H1 (cell line): ENCODE measurements around the gene PPA1. TPM values are rescaled to one million over a fixed set of nuclear protein-coding genes. Genes with fewer than 3 reads are reported as not detected.

Source experiments
- CTCF ChIA-PET: fragments of 300-600 bp; sonication (Branson Sonifier 250); formaldehyde crosslinking; loops from one replicate; lab custom pipeline; 2021; ENCODE audit not compliant: partially characterized antibody; lab: Charles Lee
- POLR2A ChIA-PET: fragments of 300-600 bp; sonication (Branson Sonifier 250); formaldehyde crosslinking; loops from one replicate; lab custom pipeline; 2021; ENCODE audit warnings: inconsistent platforms; ENCODE audit not compliant: partially characterized antibody; lab: Charles Lee
- DNase-seq, 2 experiments: peaks; one replicate each; pipeline versions ENCODE4 v3.0.0 to v3.0.0-alpha.2; 2010 to 2022; ENCODE audit warnings: low spot score in 2 of 2, low read depth in 1 of 2, mixed read lengths in 1 of 2
- FAIRE-seq: peaks from 2 replicates; lab custom pipeline; 2011; peaks lifted over from hg19 to GRCh38; lab: Jason Lieb, UNC
- H2AFZ ChIP-seq: 2 replicates; pipeline ENCODE4 v1.8.1; 2012; ENCODE audit warnings: low read length, inconsistent platforms
- H2AK5ac ChIP-seq: 2 replicates; pipeline ENCODE4 v1.6.1; 2013; ENCODE audit warnings: low read depth, low read length
- H2BK120ac ChIP-seq: replicated peaks from 2 replicates; pipeline ENCODE3; 2013; ENCODE audit warnings: low read depth, low read length, inconsistent platforms
- H2BK12ac ChIP-seq: 2 replicates; pipeline ENCODE4 v1.6.1; 2013; ENCODE audit warnings: low read depth, low read length
- H2BK15ac ChIP-seq: 2 replicates; pipeline ENCODE4 v1.6.1; 2013; ENCODE audit warnings: low read length
- H2BK20ac ChIP-seq: 2 replicates; pipeline ENCODE4 v1.6.1; 2013; ENCODE audit warnings: low read length
- H2BK5ac ChIP-seq: 2 replicates; pipeline ENCODE4 v1.6.1; 2013; ENCODE audit warnings: low read depth, low read length
- H3K14ac ChIP-seq: 2 replicates; pipeline ENCODE4 v1.6.1; 2013; ENCODE audit warnings: inconsistent platforms; ENCODE audit not compliant: insufficient read length
- H3K18ac ChIP-seq: 2 replicates; pipeline ENCODE4 v1.6.1; 2013; ENCODE audit warnings: low read length; ENCODE audit errors: extremely low read depth
- H3K23ac ChIP-seq: 2 replicates; pipeline ENCODE4 v1.6.1; 2013; ENCODE audit warnings: inconsistent platforms; ENCODE audit not compliant: insufficient read length
- H3K23me2 ChIP-seq: 2 replicates; pipeline ENCODE4 v1.6.1; 2013; ENCODE audit warnings: low read depth, low read length
- H3K27ac ChIP-seq: 2 replicates; pipeline ENCODE4 v1.6.1; 2011; ENCODE audit warnings: low read depth, low read length, inconsistent platforms
- H3K27me3 ChIP-seq, 4 experiments: replicated peaks in 1 of 4; 1 replicate in 1 of 4; 2 replicates in 3 of 4; pipeline versions ENCODE4 v1.6.1 to v1.8.1; 2011 to 2013; ENCODE audit warnings: low read length in 3 of 4, mild to moderate bottlenecking in 3 of 4, inconsistent platforms in 2 of 4, mixed read lengths in 2 of 4, moderate library complexity in 1 of 4; ENCODE audit not compliant: control insufficient read depth in 3 of 4, insufficient read depth in 3 of 4; ENCODE audit errors: extremely low read depth in 1 of 4
- H3K36me3 ChIP-seq, 4 experiments: 2 replicates each; pipeline versions ENCODE4 v1.6.1 to v1.8.1; 2011 to 2013; ENCODE audit warnings: mild to moderate bottlenecking in 4 of 4, low read length in 3 of 4, moderate library complexity in 2 of 4, control low read depth in 1 of 4, inconsistent platforms in 1 of 4; ENCODE audit not compliant: insufficient read depth in 4 of 4, control insufficient read depth in 2 of 4
- H3K4ac ChIP-seq: replicated peaks from 2 replicates; pipeline ENCODE3; 2013; ENCODE audit warnings: low read length, low read depth, mixed read lengths, inconsistent platforms; ENCODE audit not compliant: insufficient read length
- H3K4me1 ChIP-seq, 4 experiments: replicated peaks in 1 of 4; 1 replicate in 1 of 4; 2 replicates in 3 of 4; pipeline versions ENCODE4 v1.6.1 to v1.8.1; 2011 to 2013; ENCODE audit warnings: low read length in 3 of 4, inconsistent platforms in 2 of 4, mixed read lengths in 1 of 4; ENCODE audit not compliant: insufficient read depth in 4 of 4, control insufficient read depth in 3 of 4
- H3K4me2 ChIP-seq, 2 experiments: 2 replicates each; pipeline versions ENCODE4 v1.6.1 to v1.8.1; 2011 to 2013; ENCODE audit warnings: low read depth in 2 of 2, low read length in 2 of 2, control low read depth in 1 of 2, inconsistent platforms in 1 of 2, mild to moderate bottlenecking in 1 of 2; ENCODE audit not compliant: insufficient read depth in 1 of 2
- H3K4me3 ChIP-seq, 4 experiments: fragments of 200-600, 300-600 bp in 1 of 4; sonication (generic), shearing (Covaris generic), sonication (Bioruptor Twin) in 1 of 4; 2 replicates each; pipeline versions ENCODE4 v1.5.1 to v1.8.1; 2011 to 2016; ENCODE audit warnings: low read length in 4 of 4, low read depth in 3 of 4, control low read depth in 2 of 4, inconsistent platforms in 2 of 4, mild to moderate bottlenecking in 2 of 4, mixed read lengths in 1 of 4, moderate library complexity in 1 of 4; ENCODE audit not compliant: insufficient read depth in 2 of 4; ENCODE audit errors: extremely low read depth in 1 of 4
- H3K56ac ChIP-seq: replicated peaks from 2 replicates; pipeline ENCODE3; 2013; ENCODE audit warnings: low read depth, mild to moderate bottlenecking, mixed read lengths, low read length, inconsistent platforms; ENCODE audit not compliant: insufficient read length
- H3K79me1 ChIP-seq: 2 replicates; pipeline ENCODE4 v1.6.1; 2013; ENCODE audit warnings: low read depth, low read length, control low read depth
- H3K79me2 ChIP-seq, 2 experiments: 2 replicates each; pipeline versions ENCODE4 v1.6.1 to v1.8.1; 2012 to 2013; ENCODE audit warnings: low read length in 2 of 2, mild to moderate bottlenecking in 2 of 2, inconsistent platforms in 1 of 2; ENCODE audit not compliant: insufficient read depth in 2 of 2, control insufficient read depth in 1 of 2
- H3K9ac ChIP-seq, 4 experiments: replicated peaks in 1 of 4; 1 replicate in 1 of 4; 2 replicates in 3 of 4; pipeline versions ENCODE4 v1.6.1 to v1.8.1; 2011 to 2013; ENCODE audit warnings: low read depth in 3 of 4, low read length in 3 of 4, control low read depth in 2 of 4, mild to moderate bottlenecking in 2 of 4, moderate library complexity in 2 of 4, inconsistent platforms in 1 of 4; ENCODE audit errors: extremely low read depth in 1 of 4
- H3K9me3 ChIP-seq, 2 experiments: 2 replicates each; pipeline versions ENCODE4 v1.6.1 to v1.8.1; 2012 to 2013; ENCODE audit warnings: mild to moderate bottlenecking in 2 of 2, moderate library complexity in 2 of 2, control low read depth in 1 of 2, inconsistent platforms in 1 of 2, low read depth in 1 of 2, low read length in 1 of 2, mixed read lengths in 1 of 2; ENCODE audit not compliant: insufficient read depth in 2 of 2
- H4K20me1 ChIP-seq, 2 experiments: replicated peaks in 1 of 2; 2 replicates each; pipeline versions ENCODE3 to v1.8.1; 2011 to 2013; ENCODE audit warnings: inconsistent platforms in 2 of 2, low read length in 2 of 2, mild to moderate bottlenecking in 1 of 2; ENCODE audit not compliant: insufficient read depth in 2 of 2, control insufficient read depth in 1 of 2
- H4K5ac ChIP-seq: 2 replicates; pipeline ENCODE4 v1.6.1; 2013; ENCODE audit warnings: low read length, low read depth, mixed read lengths, inconsistent platforms; ENCODE audit not compliant: insufficient read length
- H4K8ac ChIP-seq: 2 replicates; pipeline ENCODE4 v1.8.0; 2013; ENCODE audit warnings: mild to moderate bottlenecking, moderate library complexity, low read length, inconsistent platforms; ENCODE audit not compliant: insufficient read depth; ENCODE audit errors: extremely low read depth
- H4K91ac ChIP-seq: replicated peaks from 2 replicates; pipeline ENCODE3; 2013; ENCODE audit warnings: low read length, mixed read lengths, inconsistent platforms; ENCODE audit not compliant: insufficient read length
- ASH2L ChIP-seq: fragments of 200-600, 300-600 bp; sonication (generic); IDR thresholded peaks from one replicate; pipeline ENCODE4 v1.7.1; 2017; ENCODE audit warnings: low read length
- BACH1 ChIP-seq: IDR thresholded peaks from 2 replicates; pipeline ENCODE4 v1.6.1; 2012; ENCODE audit warnings: low read length, improper control_type of control experiment
- CBX8 ChIP-seq: fragments of 300-800, 300-1000 bp; sonication (generic); IDR thresholded peaks from 2 replicates; pipeline ENCODE4 v1.7.1; 2016; ENCODE audit warnings: low read depth, low read length, borderline replicate concordance
- CTCF ChIP-seq, 3 experiments: IDR thresholded peaks; 1 replicate in 2 of 3; 2 replicates in 1 of 3; pipeline versions ENCODE4 v1.5.1 to v1.6.1; 2011; ENCODE audit warnings: low read length in 3 of 3, mild to moderate bottlenecking in 3 of 3, inconsistent platforms in 2 of 3, low read depth in 1 of 3, moderate library complexity in 1 of 3; ENCODE audit not compliant: insufficient read depth in 1 of 3; ENCODE audit errors: control extremely low read depth in 1 of 3
- WGBS, 2 experiments: shearing (Covaris generic) in 1 of 2; methylation state at CpG; one replicate each; pipeline versions ENCODE4 v1.1.6 to v1.1.7; 2013 to 2015; ENCODE audit warnings: low lambda C conversion rate in 2 of 2, mixed read lengths in 2 of 2, inconsistent platforms in 1 of 2, low coverage in 1 of 2, missing lambda C conversion rate in 1 of 2; ENCODE audit not compliant: insufficient replicate concordance in 2 of 2, insufficient coverage in 1 of 2, insufficient read length in 1 of 2; ENCODE audit errors: extremely low coverage in 1 of 2, missing lambda C conversion rate in 1 of 2; 5-methylcytosine and 5-hydroxymethylcytosine counted together
- polyA plus RNA-seq, 7 experiments: library from polyadenylated mRNA; depleted of rRNA in 3 of 7; stranded (reverse) in 5 of 7; unstranded in 2 of 7; fragments of >200 nt in 5 of 7; fragments of 200-250 nt in 2 of 7; gene quantifications; 1 replicate in 5 of 7; 2 replicates in 1 of 7; 4 replicates in 1 of 7; pipeline versions ENCODE4 v1.2.1 to v1.2.3, GENCODE V29; 2011 to 2013; ENCODE audit warnings: missing spikeins in 2 of 7, mixed read lengths in 2 of 7
- total RNA-seq: library from RNA; stranded (reverse); fragmentation: NEBNext Ultra II Directional; extraction: Animal tissue kit (Norgen Biotek cat#: 25700); gene quantifications from 2 replicates; pipeline ENCODE4 v1.2.1, GENCODE V29; 2021

The PPA1 gene
- total and polyA plus RNA-seq, 2 of the 8 experiments (the other 6 are each of a cell fraction or from before 2014, with no cell fraction given), result 77.0 to 191 TPM

- ChIA-PET CTCF (interaction anchor here (1.3 kb wide), 1 partner anchor 151 kb away, joined by 4 read pairs; no protein-coding TSS in a partner anchor), POLR2A (no interaction called here)
- Histone ChIP-seq H4K8ac (no peak overlapping the region), H3K79me1 (no peaks in the 10 kb centered on the region), H3K18ac (no peak overlapping the region), H2BK5ac (no peak overlapping the region), H3K14ac (no peak overlapping the region), H2BK20ac (no peak overlapping the region), H3K4me2 (no peak overlapping the region), H3K79me2 (no peaks in the 10 kb centered on the region), H2BK15ac (no peak overlapping the region), H4K5ac (no peak overlapping the region), H3K4ac (no peak overlapping the region), H3K23me2 (no peaks in the 10 kb centered on the region), H3K27ac (no peak overlapping the region), H3K9ac (no peak overlapping the region), H4K20me1 (peaks cover 0 to 4% of the 10 kb centered on the region in 2 experiments), H2BK120ac (no peak overlapping the region), H3K4me3 (no peak overlapping the region), H3K9me3 (no peaks in the 10 kb centered on the region), H3K23ac (no peak overlapping the region), H2AFZ (no peak overlapping the region), H2BK12ac (no peak overlapping the region), H2AK5ac (no peak overlapping the region), H3K56ac (no peak overlapping the region), H3K36me3 (peaks cover 6 to 55% (median 26%) of the 10 kb centered on the region in 4 experiments), H4K91ac (no peak overlapping the region), H3K4me1 (no peaks in the 10 kb centered on the region), H3K27me3 (no peaks in the 10 kb centered on the region)
- 100% methylated on average over 1 of the region's 1 CpG; no CpG with 5 or more reads in 1 of the 2 experiments for WGBS, 2 experiments
- no peak for FAIRE-seq
- no peak for DNase-seq
- TF ChIP-seq CBX8, result no peak
- TF ChIP-seq ASH2L, result no peak
- TF ChIP-seq CTCF (IDR thresholded peaks at IDR 0.05; ENCODE audit: control extremely low read depth in 1 of 3, insufficient read depth in 1 of 3, low read depth in 1 of 3, low read length in 3 of 3), result no peak
- TF ChIP-seq BACH1, result no peak
These were observed 20.4 kb downstream of the PPA1 start for GRCh38 chr10:70212879-70213278.
